HEK293 (cell line): ENCODE measurements around the gene COMP.

Source experiments
- CTCF ChIA-PET: fragments of 350-600 bp; formaldehyde crosslinking; extraction: SDS; loops from one replicate; lab custom pipeline; 2021; ENCODE audit warnings: antibody characterized with exemption; lab: Yijun Ruan, JAX
- POLR2A ChIA-PET: fragments of 300-600 bp; formaldehyde crosslinking; extraction: SDS; loops from one replicate; lab custom pipeline; 2020; ENCODE audit warnings: antibody characterized with exemption, inconsistent platforms; lab: Yijun Ruan, JAX
- H3K27ac ChIP-seq: fragments of 200-500 bp; sonication (Bioruptor generic); 2 replicates; pipeline ENCODE4 v1.5.1; 2014; ENCODE audit warnings: low read depth, low read length, control low read depth, inconsistent platforms; ENCODE audit errors: extremely low read depth
- H3K36me3 ChIP-seq, 2 experiments: fragments of 200-500 bp in 1 of 2; sonication (Bioruptor generic) in 1 of 2; 1 replicate in 1 of 2; 2 replicates in 1 of 2; pipeline ENCODE4 v1.5.1; 2014 to 2017; ENCODE audit warnings: inconsistent platforms in 2 of 2, low read length in 2 of 2; ENCODE audit not compliant: control insufficient read depth in 2 of 2, insufficient read depth in 1 of 2
- H3K4me1 ChIP-seq: fragments of 200-500 bp; sonication (Bioruptor generic); 2 replicates; pipeline ENCODE4 v1.5.1; 2014; ENCODE audit warnings: mild to moderate bottlenecking, low read length, inconsistent platforms; ENCODE audit not compliant: control insufficient read depth, insufficient read depth
- H3K4me3 ChIP-seq: 2 replicates; pipeline ENCODE4 v1.5.1; 2011; ENCODE audit warnings: low read depth, mild to moderate bottlenecking, control low read depth, low read length, moderate library complexity
- H3K9me3 ChIP-seq: fragments of 200-500 bp; sonication (Bioruptor generic); 2 replicates; pipeline ENCODE4 v1.5.1; 2014; ENCODE audit warnings: low read depth, low read length, inconsistent platforms; ENCODE audit not compliant: control insufficient read depth, insufficient read depth
- EGR2 ChIP-seq: fragments of 450-650 bp; formaldehyde crosslinking; IDR thresholded peaks from 2 replicates; pipeline ENCODE4 v1.5.1; 2016; ENCODE audit warnings: low read depth, missing biosample characterization, missing genetic modification characterization
- FEZF1 ChIP-seq: fragments of 450-650 bp; formaldehyde crosslinking; IDR thresholded peaks from 2 replicates; pipeline ENCODE4 v1.5.1; 2016; ENCODE audit warnings: missing biosample characterization, missing genetic modification characterization
- PBX3 ChIP-seq: sonication (generic); formaldehyde crosslinking; IDR thresholded peaks from 2 replicates; pipeline ENCODE4 v1.8.1; 2022; ENCODE audit warnings: mild to moderate bottlenecking, moderate library complexity, missing genetic modification reagents
- SP7 ChIP-seq: fragments of 450-650 bp; formaldehyde crosslinking; IDR thresholded peaks from 2 replicates; pipeline ENCODE4 v1.5.1; 2016; ENCODE audit warnings: missing biosample characterization, missing genetic modification characterization
- TCF7L2 ChIP-seq: IDR thresholded peaks from 2 replicates; pipeline ENCODE4 v1.6.1; 2011; ENCODE audit warnings: low read depth, mild to moderate bottlenecking, inconsistent platforms, low read length, moderate library complexity, borderline replicate concordance
- YY2 ChIP-seq: fragments of 450-650 bp; formaldehyde crosslinking; IDR thresholded peaks from 2 replicates; pipeline ENCODE4 v1.5.1; 2016; ENCODE audit warnings: missing biosample characterization, missing genetic modification characterization
- ZBTB6 ChIP-seq: fragments of 450-650 bp; formaldehyde crosslinking; IDR thresholded peaks from 2 replicates; pipeline ENCODE4 v1.5.1; 2017; ENCODE audit warnings: missing biosample characterization, missing genetic modification characterization
- ZIC2 ChIP-seq: fragments of 450-650 bp; formaldehyde crosslinking; IDR thresholded peaks from 2 replicates; pipeline ENCODE4 v1.5.1; 2016; ENCODE audit warnings: missing biosample characterization, missing genetic modification characterization
- ZNF121 ChIP-seq: fragments of 450-650 bp; formaldehyde crosslinking; IDR thresholded peaks from 2 replicates; pipeline ENCODE4 v1.5.1; 2016; ENCODE audit warnings: missing biosample characterization, missing genetic modification characterization
- ZNF311 ChIP-seq: fragments of 450-650 bp; formaldehyde crosslinking; IDR thresholded peaks from 2 replicates; pipeline ENCODE4 v1.5.1; 2017; ENCODE audit warnings: missing biosample characterization, missing genetic modification characterization, borderline replicate concordance
- ZNF341 ChIP-seq: fragments of 450-650 bp; formaldehyde crosslinking; IDR thresholded peaks from 2 replicates; pipeline ENCODE4; 2016; ENCODE audit warnings: low read depth, missing biosample characterization, missing genetic modification characterization
- ZNF391 ChIP-seq: fragments of 450-650 bp; formaldehyde crosslinking; IDR thresholded peaks from 2 replicates; pipeline ENCODE4 v1.5.1; 2016; ENCODE audit warnings: low read depth, missing biosample characterization, missing genetic modification characterization, borderline replicate concordance
- ZNF398 ChIP-seq: fragments of 450-650 bp; formaldehyde crosslinking; IDR thresholded peaks from 2 replicates; pipeline ENCODE4 v1.5.1; 2017; ENCODE audit warnings: missing biosample characterization, missing genetic modification characterization
- ZNF404 ChIP-seq: fragments of 450-650 bp; formaldehyde crosslinking; IDR thresholded peaks from 2 replicates; pipeline ENCODE4 v1.5.1; 2017; ENCODE audit warnings: missing biosample characterization, missing genetic modification characterization
- ZNF423 ChIP-seq: fragments of 450-650 bp; formaldehyde crosslinking; IDR thresholded peaks from 2 replicates; pipeline ENCODE4 v1.5.1; 2016; ENCODE audit warnings: missing biosample characterization, missing genetic modification characterization
- ZNF580 ChIP-seq: fragments of 450-650 bp; formaldehyde crosslinking; IDR thresholded peaks from 2 replicates; pipeline ENCODE4 v1.5.1; 2016; ENCODE audit warnings: missing biosample characterization, missing genetic modification characterization
- ZNF654 ChIP-seq: fragments of 450-650 bp; formaldehyde crosslinking; IDR thresholded peaks from 2 replicates; pipeline ENCODE4 v1.5.1; 2016; ENCODE audit warnings: low read depth, missing biosample characterization, missing genetic modification characterization
- ZNF658 ChIP-seq: fragments of 450-650 bp; formaldehyde crosslinking; IDR thresholded peaks from 2 replicates; pipeline ENCODE4; 2016; ENCODE audit warnings: missing biosample characterization, missing genetic modification characterization
- ZNF660 ChIP-seq: fragments of 450-650 bp; IDR thresholded peaks from 2 replicates; pipeline ENCODE4 v1.5.1; 2018; ENCODE audit warnings: missing biosample characterization, mild to moderate bottlenecking, missing genetic modification characterization
- ZNF777 ChIP-seq: fragments of 450-650 bp; formaldehyde crosslinking; IDR thresholded peaks from 2 replicates; pipeline ENCODE4 v1.5.1; 2017; ENCODE audit warnings: missing biosample characterization, missing genetic modification characterization, borderline replicate concordance
- ZNF792 ChIP-seq: fragments of 450-650 bp; formaldehyde crosslinking; IDR thresholded peaks from 2 replicates; pipeline ENCODE4 v1.5.1; 2016; ENCODE audit warnings: missing biosample characterization, missing genetic modification characterization
- ZNF830 ChIP-seq: fragments of 450-650 bp; IDR thresholded peaks from 2 replicates; pipeline ENCODE4 v1.5.0; 2018; ENCODE audit warnings: missing biosample characterization, missing genetic modification characterization, low read depth, mild to moderate bottlenecking, moderate library complexity
- ZNF837 ChIP-seq: fragments of 450-650 bp; formaldehyde crosslinking; IDR thresholded peaks from 2 replicates; pipeline ENCODE4 v1.5.1; 2016; ENCODE audit warnings: missing biosample characterization, missing genetic modification characterization
- ZXDB ChIP-seq: fragments of 450-650 bp; formaldehyde crosslinking; IDR thresholded peaks from 2 replicates; pipeline ENCODE4 v1.5.1; 2016; ENCODE audit warnings: missing biosample characterization, missing genetic modification characterization
- TF ChIP-seq, protein P1 (sequence below): fragments of 450-650 bp; formaldehyde crosslinking; IDR thresholded peaks from 2 replicates; pipeline ENCODE4 v1.5.1; 2016; ENCODE audit warnings: missing biosample characterization, missing genetic modification characterization, low read depth
- TF ChIP-seq, protein P2 (sequence below): fragments of 450-650 bp; formaldehyde crosslinking; IDR thresholded peaks from 2 replicates; pipeline ENCODE4 v1.5.1; 2016; ENCODE audit warnings: missing biosample characterization, missing genetic modification characterization, borderline replicate concordance

Gene COMP

GRCh38 chr19:18777301-18778075 lies 13.6 kb downstream of the COMP start:
- ChIA-PET CTCF (interaction anchor here (0.6 kb wide), 1 partner anchor 258 kb away, joined by 5 read pairs; no protein-coding TSS in a partner anchor), POLR2A (no interaction called here)
- H3K27ac ChIP-seq, result no peak overlapping the region

GRCh38 chr19:18776736-18777135 lies 14.4 kb downstream of the COMP start:
- no peak for TF ChIP-seq ZNF423 (tag by site-specific recombination)
- TF ChIP-seq ZBTB6, result no peak
- TF ChIP-seq ZNF121, result no peak
- no peak for TF ChIP-seq ZNF830 (tag by site-specific recombination)
- no peak for TF ChIP-seq ZNF660
- ChIA-PET POLR2A (no interaction called here), CTCF (no interaction called here)
- Histone ChIP-seq H3K27ac (no peak overlapping the region), H3K9me3 (no peaks in the 10 kb centered on the region), H3K4me3 (no peak overlapping the region), H3K4me1 (no peaks in the 10 kb centered on the region), H3K36me3 (no peaks in the 10 kb centered on the region)

More at GRCh38 chr19:18777301-18778075, 13.6 kb downstream of the COMP start:
- Histone ChIP-seq H3K4me3 (no peak overlapping the region), H3K9me3 (no peaks in the 10 kb centered on the region), H3K4me1 (no peaks in the 10 kb centered on the region), H3K36me3 (no peaks in the 10 kb centered on the region)
- TF ChIP-seq ZNF391 (no peak), SP7 (tag by site-specific recombination) (no peak), ZNF792 (no peak), ZNF837 (tag by site-specific recombination) (no peak), YY2 (tag by site-specific recombination) (no peak), ZNF654 (tag by site-specific recombination) (no peak), ZNF341 (no peak), ZNF658 (tag by site-specific recombination) (no peak), ZNF580 (tag by site-specific recombination) (no peak), TCF7L2 (no peak), ZXDB (tag by site-specific recombination) (no peak), FEZF1 (tag by site-specific recombination) (no peak)
- TF ChIP-seq, protein P1, sequence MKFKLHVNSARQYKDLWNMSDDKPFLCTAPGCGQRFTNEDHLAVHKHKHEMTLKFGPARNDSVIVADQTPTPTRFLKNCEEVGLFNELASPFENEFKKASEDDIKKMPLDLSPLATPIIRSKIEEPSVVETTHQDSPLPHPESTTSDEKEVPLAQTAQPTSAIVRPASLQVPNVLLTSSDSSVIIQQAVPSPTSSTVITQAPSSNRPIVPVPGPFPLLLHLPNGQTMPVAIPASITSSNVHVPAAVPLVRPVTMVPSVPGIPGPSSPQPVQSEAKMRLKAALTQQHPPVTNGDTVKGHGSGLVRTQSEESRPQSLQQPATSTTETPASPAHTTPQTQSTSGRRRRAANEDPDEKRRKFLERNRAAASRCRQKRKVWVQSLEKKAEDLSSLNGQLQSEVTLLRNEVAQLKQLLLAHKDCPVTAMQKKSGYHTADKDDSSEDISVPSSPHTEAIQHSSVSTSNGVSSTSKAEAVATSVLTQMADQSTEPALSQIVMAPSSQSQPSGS (tag by site-specific recombination), result no peak

- ChIA-PET CTCF (interaction anchor here (0.6 kb wide), 1 partner anchor 155 kb away, joined by 3 read pairs; no protein-coding TSS in a partner anchor), POLR2A (no interaction called here)
- no peaks in the 10 kb centered on the region for H3K36me3 ChIP-seq
- no peak overlapping the region for H3K27ac ChIP-seq
- no peaks in the 10 kb centered on the region for H3K4me1 ChIP-seq
- no peak overlapping the region for H3K4me3 ChIP-seq
- no peaks in the 10 kb centered on the region for H3K9me3 ChIP-seq
- no peak for TF ChIP-seq ZNF404 (tag by site-specific recombination)
- TF ChIP-seq ZNF837 (tag by site-specific recombination), result no peak
- TF ChIP-seq ZIC2 (tag by site-specific recombination), result no peak
- no peak for TF ChIP-seq EGR2
- TF ChIP-seq ZNF398 (tag by site-specific recombination), result no peak
- TF ChIP-seq ZNF777 (tag by site-specific recombination), result no peak
- no peak for TF ChIP-seq PBX3 (CRISPR knock-in tag)
- no peak for TF ChIP-seq ZNF311 (tag by site-specific recombination)
- TF ChIP-seq, protein P2, sequence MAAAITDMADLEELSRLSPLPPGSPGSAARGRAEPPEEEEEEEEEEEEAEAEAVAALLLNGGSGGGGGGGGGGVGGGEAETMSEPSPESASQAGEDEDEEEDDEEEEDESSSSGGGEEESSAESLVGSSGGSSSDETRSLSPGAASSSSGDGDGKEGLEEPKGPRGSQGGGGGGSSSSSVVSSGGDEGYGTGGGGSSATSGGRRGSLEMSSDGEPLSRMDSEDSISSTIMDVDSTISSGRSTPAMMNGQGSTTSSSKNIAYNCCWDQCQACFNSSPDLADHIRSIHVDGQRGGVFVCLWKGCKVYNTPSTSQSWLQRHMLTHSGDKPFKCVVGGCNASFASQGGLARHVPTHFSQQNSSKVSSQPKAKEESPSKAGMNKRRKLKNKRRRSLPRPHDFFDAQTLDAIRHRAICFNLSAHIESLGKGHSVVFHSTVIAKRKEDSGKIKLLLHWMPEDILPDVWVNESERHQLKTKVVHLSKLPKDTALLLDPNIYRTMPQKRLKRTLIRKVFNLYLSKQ, result no peak
Observed at GRCh38 chr19:18776288-18776594, 14.9 kb downstream of the COMP start.
